Ovary (tissue), 9 donors: ENCODE measurements around the gene LBP. TPM values are rescaled to one million over a fixed set of nuclear protein-coding genes. Genes with fewer than 3 reads are reported as not detected.

Source experiments
- DNase-seq, 5 donors: peaks; one replicate each; pipeline ENCODE4 v3.0.0-alpha.2; 2019 to 2020
- H3K27ac ChIP-seq, 2 donors: fragments of 200-600 bp; one replicate each; pipeline versions ENCODE4 v1.5.1 to v1.8.0; 2019 to 2022
- H3K27me3 ChIP-seq: fragments of 200-600 bp; one replicate; pipeline ENCODE4 v1.8.0; 2022
- H3K36me3 ChIP-seq: fragments of 200-600 bp; sonication (generic); one replicate; pipeline ENCODE4 v1.5.1; 2019
- H3K4me1 ChIP-seq: one replicate; pipeline ENCODE4 v1.8.1; 2013; ENCODE audit warnings: mild to moderate bottlenecking, moderate library complexity; ENCODE audit not compliant: insufficient read depth
- H3K4me3 ChIP-seq: fragments of 200-600 bp; sonication (generic); one replicate; pipeline ENCODE4 v1.5.1; 2017
- H3K9me3 ChIP-seq, 2 donors: fragments of 200-600 bp in 1 of 2; sonication (generic) in 1 of 2; one replicate each; pipeline versions ENCODE4 v1.5.1 to v1.8.1; 2013 to 2019; ENCODE audit warnings: mild to moderate bottlenecking in 1 of 2, moderate library complexity in 1 of 2
- CTCF ChIP-seq, 3 donors: fragments of 450-650 bp in 2 of 3; fragments of 200-600 bp in 1 of 3; IDR thresholded peaks; one replicate each; pipeline versions ENCODE4 v1.5.1 to v1.8.0; 2016 to 2022; ENCODE audit warnings: antibody characterized with exemption in 3 of 3, mild to moderate bottlenecking in 1 of 3
- EP300 ChIP-seq: sonication (generic); formaldehyde crosslinking; IDR thresholded peaks from one replicate; pipeline ENCODE4 v1.6.1; 2017; ENCODE audit warnings: antibody characterized with exemption
- POLR2A ChIP-seq: fragments of 450-650 bp; IDR thresholded peaks from one replicate; pipeline ENCODE4 v1.6.1; 2017; ENCODE audit warnings: antibody characterized with exemption, mild to moderate bottlenecking, moderate library complexity
- WGBS, 3 donors: extraction: QIAGEN DNeasy Blood & Tissue Kit in 1 of 3; methylation state at CpG; one replicate each; pipeline versions ENCODE4 v1.1.5 to v1.1.7; 2013 to 2017; 5-methylcytosine and 5-hydroxymethylcytosine counted together
- intact Hi-C, 4 donors: fragments of 100-400 bp; cut with DNase I; formaldehyde crosslinking; loops; one replicate each; pipeline versions ENCODE4 v1.11.0 to v1.15.1; 2022 to 2023
- polyA plus RNA-seq, 2 donors: library from polyadenylated mRNA; stranded (reverse); fragments of 200-250 nt in 1 of 2; fragments of 350-450 nt in 1 of 2; fragmentation: Illumina TruSeq in 1 of 2; extraction: RNeasy Lipid Tissue Mini Kit (QIAGEN cat#74804) in 1 of 2; gene quantifications; one replicate each; pipeline ENCODE4 v1.2.3, GENCODE V29; 2013 to 2014
- total RNA-seq, 7 donors: library from RNA; depleted of rRNA in 2 of 7; stranded (reverse); fragments of >200 nt in 2 of 7; fragmentation: NEBNext Ultra II Directional in 3 of 7; extraction: Animal tissue kit (Norgen Biotek cat#: 25700) in 3 of 7; gene quantifications; one replicate each; pipeline versions ENCODE4 v1.1.0 to v1.2.4, GENCODE V29; 2016 to 2023
- donor health status: DM: no; HTN: no; CAD: no; lungs with moderate emphysema.
- donor health status: DM: no; HTN: no; CAD: no.
- donor health status: Bipolar disorder and iron deficiency.
- donor health status: DM: yes; HTN: yes; CAD: no.
- donor health status: DM: no; HTN: no; CAD: no.
- donor health status: DM: yes; HTN: yes; CAD: no.

LBP gene
- total and polyA plus RNA-seq, 9 donors, result 0.12 to 0.20 (median 0.17) TPM; not detected in 5

- no peak overlapping the region for H3K27ac ChIP-seq
- H3K27me3 ChIP-seq, result no peaks in the 10 kb centered on the region
- TF ChIP-seq POLR2A, result no peak
- no peak for TF ChIP-seq EP300
- no peak for TF ChIP-seq CTCF (IDR thresholded peaks at IDR 0.05)
- 91 to 97% (median 95%) methylated on average over 5 of the region's 5 CpGs for WGBS, 3 donors
- DNase-seq, result no peak
- no peak overlapping the region for H3K4me3 ChIP-seq
- intact Hi-C loops, result loop anchor here in 3 of 4 donors (10.0 kb wide), 2 partner anchors 67 to 837 kb away; no protein-coding TSS in a partner anchor
- H3K4me1 ChIP-seq, result no peaks in the 10 kb centered on the region
- no peaks in the 10 kb centered on the region for H3K36me3 ChIP-seq
- no peaks in the 10 kb centered on the region for H3K9me3 ChIP-seq
Observed at GRCh38 chr20:38402089-38402488, 55.8 kb downstream of the LBP start.

- TF ChIP-seq EP300 (no peak), CTCF (IDR thresholded peaks at IDR 0.05) (no peak), POLR2A (no peak)
- intact Hi-C loops, result loop anchor here in 3 of 4 donors (10.0 kb wide), 2 partner anchors 68 to 838 kb away; no protein-coding TSS in a partner anchor
- no peak overlapping the region for H3K27ac ChIP-seq
- H3K9me3 ChIP-seq, result no peaks in the 10 kb centered on the region
- no peaks in the 10 kb centered on the region for H3K27me3 ChIP-seq
- no peak overlapping the region for H3K4me3 ChIP-seq
- H3K4me1 ChIP-seq, result no peaks in the 10 kb centered on the region
- DNase-seq, result no peak
- 77 to 85% (median 79%) methylated on average over 8 of the region's 8 CpGs for WGBS, 3 donors
- no peaks in the 10 kb centered on the region for H3K36me3 ChIP-seq
Observed at GRCh38 chr20:38402816-38403215, 56.5 kb downstream of the LBP start.

GRCh38 chr20:38404016-38404415 is 57.7 kb downstream of the LBP start:
- intact Hi-C loops, result loop anchor here in 3 of 4 donors (10.0 kb wide), 2 partner anchors 69 to 839 kb away; no protein-coding TSS in a partner anchor
- Histone ChIP-seq H3K27ac (no peak overlapping the region), H3K36me3 (no peaks in the 10 kb centered on the region), H3K27me3 (no peaks in the 10 kb centered on the region), H3K4me3 (no peak overlapping the region), H3K4me1 (peaks cover 1% of the 10 kb centered on the region), H3K9me3 (no peaks in the 10 kb centered on the region)
- TF ChIP-seq EP300 (no peak), CTCF (IDR thresholded peaks at IDR 0.05) (no peak), POLR2A (no peak)
- no peak for DNase-seq

- DNase-seq, result no peak
- no peaks in the 10 kb centered on the region for H3K27me3 ChIP-seq
- intact Hi-C loops, result loop anchor here in 3 of 4 donors (5.0 to 10.0 kb wide), 3 partner anchors 70 to 840 kb away; no protein-coding TSS in a partner anchor
Observed at GRCh38 chr20:38405132-38405531, 58.9 kb downstream of the LBP start.

More at GRCh38 chr20:38405132-38405531, 58.9 kb downstream of the LBP start:
- Histone ChIP-seq H3K9me3 (no peaks in the 10 kb centered on the region), H3K4me1 (peaks cover 1% of the 10 kb centered on the region), H3K4me3 (no peak overlapping the region), H3K36me3 (no peaks in the 10 kb centered on the region), H3K27ac (no peak overlapping the region)
- TF ChIP-seq POLR2A (no peak), CTCF (IDR thresholded peaks at IDR 0.05) (no peak), EP300 (no peak)
- WGBS, 3 donors, result 62 to 76% (median 67%) methylated on average over 2 of the region's 2 CpGs
